ENCODE data around the gene ARPC3. TPM values are rescaled to one million over a fixed set of nuclear protein-coding genes. Genes with fewer than 3 reads are reported as not detected.
"Not testable (repeated sequence)": the region's sequence is repeated elsewhere in the genome, so short reads cannot be mapped to it uniquely, and the experiment has no call there.

The ARPC3 gene
- total RNA-seq, 1 donor from 2014 or later = 238 TPM

- no peak overlapping the region for H3K4me3 ChIP-seq
- H3K27me3 ChIP-seq = no peaks in the 10 kb centered on the region
- H3K9me3 ChIP-seq = no peaks in the 10 kb centered on the region
- no peak overlapping the region for H3K27ac ChIP-seq
- DNase-seq = no peak
- ATAC-seq = no peak
- H3K4me1 ChIP-seq = no peaks in the 10 kb centered on the region
- no peaks in the 10 kb centered on the region for H3K36me3 ChIP-seq
- TF ChIP-seq, protein P1, sequence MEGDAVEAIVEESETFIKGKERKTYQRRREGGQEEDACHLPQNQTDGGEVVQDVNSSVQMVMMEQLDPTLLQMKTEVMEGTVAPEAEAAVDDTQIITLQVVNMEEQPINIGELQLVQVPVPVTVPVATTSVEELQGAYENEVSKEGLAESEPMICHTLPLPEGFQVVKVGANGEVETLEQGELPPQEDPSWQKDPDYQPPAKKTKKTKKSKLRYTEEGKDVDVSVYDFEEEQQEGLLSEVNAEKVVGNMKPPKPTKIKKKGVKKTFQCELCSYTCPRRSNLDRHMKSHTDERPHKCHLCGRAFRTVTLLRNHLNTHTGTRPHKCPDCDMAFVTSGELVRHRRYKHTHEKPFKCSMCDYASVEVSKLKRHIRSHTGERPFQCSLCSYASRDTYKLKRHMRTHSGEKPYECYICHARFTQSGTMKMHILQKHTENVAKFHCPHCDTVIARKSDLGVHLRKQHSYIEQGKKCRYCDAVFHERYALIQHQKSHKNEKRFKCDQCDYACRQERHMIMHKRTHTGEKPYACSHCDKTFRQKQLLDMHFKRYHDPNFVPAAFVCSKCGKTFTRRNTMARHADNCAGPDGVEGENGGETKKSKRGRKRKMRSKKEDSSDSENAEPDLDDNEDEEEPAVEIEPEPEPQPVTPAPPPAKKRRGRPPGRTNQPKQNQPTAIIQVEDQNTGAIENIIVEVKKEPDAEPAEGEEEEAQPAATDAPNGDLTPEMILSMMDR (IDR thresholded peaks at IDR 0.05) = no peak
- intact Hi-C loops (cut with DNase I) = no loop called here
These were observed 28.4 kb downstream of the ARPC3 start for GRCh38 chr12:110421701-110422100.

DNA sequence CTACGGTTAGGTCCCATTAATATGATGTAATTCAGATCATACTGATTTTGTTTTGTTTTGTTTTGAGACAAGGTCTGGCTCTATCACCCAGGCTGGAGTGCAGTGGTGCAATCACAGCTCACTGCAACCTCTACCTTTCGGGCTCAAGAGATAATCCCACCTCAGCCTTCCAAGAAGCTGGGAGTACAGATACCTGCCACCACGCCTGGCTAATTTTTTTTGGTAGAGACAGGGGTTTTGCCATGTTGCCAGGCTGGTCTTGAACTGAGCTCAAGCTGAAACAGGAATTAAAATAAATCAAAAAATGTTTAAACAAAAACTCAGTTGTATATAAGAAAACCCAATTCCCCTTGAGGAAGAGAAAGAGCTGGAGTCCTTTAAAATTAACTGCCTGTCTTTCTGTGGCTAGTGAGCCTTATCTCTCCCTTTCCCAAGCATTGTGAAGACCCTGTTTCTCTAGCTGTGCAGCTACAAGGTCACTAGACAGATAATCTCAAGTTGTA lies 28.9 kb downstream of the ARPC3 start:
- H3K27ac ChIP-seq = no peak overlapping the region
- no peak for DNase-seq
- intact Hi-C loops (cut with DNase I) = no loop called here
- no peaks in the 10 kb centered on the region for H3K4me1 ChIP-seq
- H3K36me3 ChIP-seq = no peaks in the 10 kb centered on the region
- TF ChIP-seq, protein P1 (IDR thresholded peaks at IDR 0.05) = no peak
- H3K9me3 ChIP-seq = no peaks in the 10 kb centered on the region
- no peak for ATAC-seq
- H3K4me3 ChIP-seq = no peak overlapping the region
- H3K27me3 ChIP-seq = no peaks in the 10 kb centered on the region

DNA sequence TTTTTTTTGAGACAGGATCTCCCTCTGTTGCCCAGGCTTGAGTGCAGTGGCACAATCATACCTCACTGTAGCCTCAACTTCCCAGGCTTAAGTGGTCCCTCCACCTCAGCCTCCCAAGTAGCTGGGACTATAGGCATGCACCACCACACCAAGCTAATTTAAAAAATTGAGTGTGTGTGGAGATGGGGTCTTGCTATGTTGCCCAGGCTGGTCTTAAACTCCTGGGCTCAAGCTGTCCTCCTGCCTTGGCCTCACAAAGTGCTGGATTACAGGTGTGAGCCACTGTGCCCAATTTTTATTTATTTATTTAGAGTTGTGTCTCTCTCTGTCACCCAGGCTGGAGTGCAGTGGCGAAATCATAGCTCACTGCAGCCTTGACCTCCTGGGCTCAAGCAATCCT lies 29.5 kb downstream of the ARPC3 start:
- H3K36me3 ChIP-seq; H3K9me3 ChIP-seq; intact Hi-C loops (cut with DNase I); H3K27me3 ChIP-seq; H3K4me3 ChIP-seq; H3K4me1 ChIP-seq; DNase-seq; ATAC-seq; H3K27ac ChIP-seq: not testable (repeated sequence)

DNA sequence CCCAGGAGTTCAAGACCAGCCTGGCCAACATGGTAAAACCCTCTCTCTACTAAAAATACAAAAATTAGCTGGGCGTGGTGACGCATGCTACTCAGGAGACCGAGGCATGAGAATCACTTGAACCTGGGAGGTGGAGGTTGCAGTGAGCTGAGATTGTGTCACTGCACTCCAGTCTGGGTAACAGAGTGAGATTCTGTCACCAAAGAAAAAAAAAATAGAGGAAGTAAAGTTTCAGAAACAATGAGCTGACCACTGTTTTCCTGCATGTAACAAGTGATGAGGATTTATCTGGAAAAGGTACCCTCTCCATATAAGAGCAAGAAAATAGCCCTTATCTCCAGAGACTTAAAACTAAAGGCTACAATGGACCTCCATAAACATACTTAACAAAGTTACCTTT lies 33.0 kb downstream of the ARPC3 start:
- H3K9me3 ChIP-seq; intact Hi-C loops (cut with DNase I); H3K4me3 ChIP-seq; H3K27me3 ChIP-seq; H3K27ac ChIP-seq; ATAC-seq; H3K4me1 ChIP-seq; H3K36me3 ChIP-seq; DNase-seq: not testable (repeated sequence)

DNA sequence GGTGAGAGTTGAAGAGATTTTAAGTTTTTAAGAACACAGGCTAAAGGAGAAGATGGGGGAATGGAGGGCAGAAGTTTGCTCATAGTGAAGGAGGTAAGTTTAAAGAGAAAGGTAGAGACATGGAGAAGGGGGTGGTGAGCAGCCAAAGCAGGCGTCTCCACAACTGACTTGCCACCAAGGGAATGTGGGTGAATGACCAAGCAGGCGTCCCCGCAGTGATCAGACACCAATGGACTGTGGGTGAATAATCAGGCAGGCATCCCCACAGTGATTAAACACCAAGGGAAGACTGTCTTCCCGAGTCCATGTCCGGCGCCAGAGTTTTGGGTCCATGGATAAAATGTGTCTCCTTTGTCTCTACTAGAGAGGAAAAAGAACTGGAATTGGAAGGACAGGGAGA lies 40.1 kb downstream of the ARPC3 start:
- H3K27ac ChIP-seq; H3K27me3 ChIP-seq; H3K4me3 ChIP-seq; ATAC-seq; DNase-seq; H3K4me1 ChIP-seq; H3K36me3 ChIP-seq; H3K9me3 ChIP-seq; intact Hi-C loops (cut with DNase I): not testable (repeated sequence)

DNA sequence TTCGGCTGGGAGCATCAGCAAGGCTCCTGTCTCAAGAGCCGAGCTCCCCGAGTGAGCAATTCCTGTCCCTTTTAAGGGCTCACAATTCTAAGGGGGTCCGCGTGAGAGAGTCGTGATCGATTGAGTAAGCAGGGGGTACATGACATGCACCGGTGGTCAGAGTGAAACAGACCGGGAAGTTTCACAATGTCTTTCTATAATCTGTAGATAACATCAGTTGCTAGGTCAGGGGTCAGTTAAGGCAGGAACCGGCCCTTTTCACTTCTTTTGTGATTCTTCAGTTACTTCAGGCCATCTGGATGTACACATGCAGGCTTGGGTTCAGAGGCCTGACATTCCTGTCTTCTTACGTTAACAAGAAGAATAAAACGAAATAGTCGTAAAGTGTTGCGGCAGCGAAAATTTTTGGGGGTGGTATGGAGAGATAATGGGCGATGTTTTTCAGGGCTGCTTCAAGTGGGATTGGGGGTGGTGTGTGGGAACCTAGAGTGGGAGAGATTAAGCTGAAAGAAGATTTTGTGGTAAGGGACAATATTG lies 44.9 kb downstream of the ARPC3 start:
- DNase-seq; H3K9me3 ChIP-seq; intact Hi-C loops (cut with DNase I): not testable (repeated sequence)

DNA sequence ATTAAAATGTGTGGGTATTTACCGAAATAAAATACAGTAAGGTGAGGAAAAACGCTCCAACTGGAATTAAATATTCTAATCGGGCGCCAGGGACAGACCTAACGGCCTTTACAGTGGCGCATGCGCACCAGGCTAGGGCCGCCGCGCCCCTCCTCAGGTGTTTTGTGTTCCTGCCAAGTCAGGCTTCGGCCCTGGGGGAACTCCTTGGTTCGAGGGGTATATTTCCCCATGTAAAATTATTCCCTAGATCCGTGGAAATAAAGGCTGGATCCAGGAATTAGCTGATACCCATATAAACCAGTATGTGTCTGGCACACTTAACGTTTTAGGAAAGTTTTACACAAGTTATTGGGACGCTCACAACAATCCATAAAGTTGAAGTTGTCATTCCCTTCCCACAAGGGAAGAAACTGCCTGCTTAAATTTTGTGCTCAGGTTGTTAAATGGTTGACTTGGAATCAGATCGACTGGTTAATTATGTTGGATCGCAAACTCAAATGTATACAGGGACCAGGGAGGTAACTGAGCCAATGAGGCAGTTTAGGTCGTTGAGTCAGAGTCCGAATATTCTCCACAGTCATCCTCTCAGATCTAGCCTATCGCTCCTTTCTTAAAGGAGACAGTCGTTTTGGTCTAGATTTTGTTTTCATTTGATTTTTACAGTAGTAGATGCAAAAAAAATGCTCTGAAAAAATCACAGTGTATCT lies 46.0 kb downstream of the ARPC3 start:
- Histone ChIP-seq H3K36me3 (peaks cover 8% of the 10 kb centered on the region), H3K4me3 (peak overlapping the region; percentile 74), H3K27me3 (no peaks in the 10 kb centered on the region), H3K4me1 (peaks cover 23% of the 10 kb centered on the region), H3K27ac (peak overlapping the region; percentile 88), H3K9me3 (no peaks in the 10 kb centered on the region)
- intact Hi-C loops (cut with DNase I) = no loop called here
- ATAC-seq (peak; percentile 80), DNase-seq (peak; percentile 87)
- TF ChIP-seq, protein P1 (IDR thresholded peaks at IDR 0.05) = no peak

More for the DNA sequence above, 44.9 kb downstream of the ARPC3 start:
- H3K27me3 ChIP-seq, H3K36me3 ChIP-seq, ATAC-seq, H3K4me3 ChIP-seq, H3K27ac ChIP-seq: not testable (repeated sequence)
- H3K4me1 ChIP-seq = peaks cover 22% of the 10 kb centered on the region

Measured in upper lobe of right lung (tissue), 1 donor.